Caco-2 (cell line): ENCODE results near the gene CREBBP. TPM values are rescaled to one million over a fixed set of nuclear protein-coding genes. Genes with fewer than 3 reads are reported as not detected.
"Not testable (repeated sequence)": the region's sequence is repeated elsewhere in the genome, so short reads cannot be mapped to it uniquely, and the experiment has no call there.

ENCODE experiments used
- BruUV-seq: library from RNA; stranded (reverse); fragments of 400-500 nt; replicated peaks from 2 replicates; lab custom pipeline; 2021; lab: Mats Ljungman, UMichigan
- CTCF ChIA-PET: fragments of 300-600 bp; sonication (Branson Sonifier 250); formaldehyde crosslinking; loops from one replicate; lab custom pipeline; 2022; ENCODE audit warnings: antibody characterized with exemption; lab: Charles Lee
- POLR2A ChIA-PET: fragments of 300-600 bp; sonication (Branson Sonifier 250); formaldehyde crosslinking; loops from one replicate; lab custom pipeline; 2022; ENCODE audit warnings: antibody characterized with exemption; lab: Charles Lee
- DNase-seq, 2 experiments: peaks; one replicate each; pipeline versions ENCODE4 v3.0.0 to v3.0.0-alpha.2; 2020 to 2022
- H3K27me3 ChIP-seq: replicated peaks from 2 replicates; pipeline ENCODE4 v1.6.0; 2011; ENCODE audit warnings: low read length; ENCODE audit not compliant: control insufficient read depth, insufficient read depth
- H3K36me3 ChIP-seq: 2 replicates; pipeline ENCODE4 v1.5.1; 2011; ENCODE audit warnings: low read length; ENCODE audit not compliant: control insufficient read depth, insufficient read depth
- H3K4me1 ChIP-seq: fragments of 250-450 bp; sonication (Bioruptor Pico); 2 replicates; pipeline ENCODE4 v1.5.1; 2020; ENCODE audit warnings: mild to moderate bottlenecking
- H3K4me3 ChIP-seq: 2 replicates; pipeline ENCODE4 v1.5.1; 2011; ENCODE audit warnings: low read depth, mild to moderate bottlenecking, control low read depth, low read length
- H3K9me3 ChIP-seq: fragments of 250-450 bp; sonication (Bioruptor Pico); 2 replicates; pipeline ENCODE4 v1.5.1; 2020; ENCODE audit warnings: mild to moderate bottlenecking, moderate library complexity
- H3K27ac Mint-ChIP-seq: one replicate; pipeline ENCODE4 v1.8.0; 2022; ENCODE audit warnings: mixed read lengths; ENCODE audit not compliant: unreplicated experiment
- H3K27me3 Mint-ChIP-seq: one replicate; pipeline ENCODE4 v1.8.0; 2022; ENCODE audit warnings: mixed read lengths; ENCODE audit not compliant: insufficient read depth, unreplicated experiment
- H3K36me3 Mint-ChIP-seq: one replicate; pipeline ENCODE4 v1.8.0; 2022; ENCODE audit warnings: mild to moderate bottlenecking, mixed read lengths; ENCODE audit not compliant: insufficient read depth, unreplicated experiment
- H3K4me1 Mint-ChIP-seq: one replicate; pipeline ENCODE4 v1.8.0; 2022; ENCODE audit warnings: low read depth, mixed read lengths; ENCODE audit not compliant: unreplicated experiment
- H3K4me3 Mint-ChIP-seq: one replicate; pipeline ENCODE4 v1.8.0; 2022; ENCODE audit warnings: mild to moderate bottlenecking, moderate library complexity, mixed read lengths; ENCODE audit not compliant: unreplicated experiment
- H3K9me3 Mint-ChIP-seq: one replicate; pipeline ENCODE4 v1.8.0; 2022; ENCODE audit warnings: mixed read lengths; ENCODE audit not compliant: unreplicated experiment
- intact Hi-C: fragments of 100-400 bp; cut with micrococcal nuclease; formaldehyde crosslinking; loops from one replicate; pipeline ENCODE4 v1.10.0; 2022; ENCODE audit not compliant: unreplicated experiment
- total RNA-seq: library from RNA; stranded (reverse); gene quantifications from 2 replicates; pipeline ENCODE4 v1.2.3, GENCODE V29; 2022
- TF ChIP-seq, protein P1 (sequence below), 2 experiments: fragments of 200-600 bp in 1 of 2; IDR thresholded peaks; 1 replicate in 1 of 2; 2 replicates in 1 of 2; pipeline versions ENCODE4 v1.5.1 to v1.8.0; 2011 to 2022; ENCODE audit warnings: antibody characterized with exemption in 1 of 2, control low read depth in 1 of 2, inconsistent platforms in 1 of 2, low read depth in 1 of 2, low read length in 1 of 2, mild to moderate bottlenecking in 1 of 2, moderate library complexity in 1 of 2; ENCODE audit not compliant: insufficient read depth in 1 of 2, severe bottlenecking in 1 of 2, unreplicated experiment in 1 of 2

The CREBBP gene
- total RNA-seq, 1 experiment from 2014 or later, result 65.3 TPM

- Mint-ChIP-seq H3K4me3 (peak overlapping the region; percentile 79), H3K27ac (peak overlapping the region; percentile 76), H3K9me3 (no peaks in the 10 kb centered on the region), H3K36me3 (peaks cover 38% of the 10 kb centered on the region), H3K4me1 (peaks cover 27% of the 10 kb centered on the region), H3K27me3 (no peaks in the 10 kb centered on the region)
- DNase-seq, result peak; percentile 36 to 39
- CTCF ChIA-PET, result no interaction called here
- Histone ChIP-seq H3K36me3 (no peaks in the 10 kb centered on the region), H3K27me3 (no peaks in the 10 kb centered on the region), H3K4me1 (peaks cover 9% of the 10 kb centered on the region; the same call in 1 of the 2 replicates), H3K9me3 (no peaks in the 10 kb centered on the region), H3K4me3 (peak overlapping the region; percentile 98)
- POLR2A ChIA-PET, result interaction anchor here (0.6 to 1.1 kb wide), 2 partner anchors 16 to 70 kb away, joined by 3 to 9 read pairs; no protein-coding TSS in a partner anchor
- no TSS peak for BruUV-seq
- intact Hi-C loops, result no loop called here
- TF ChIP-seq, protein P1, sequence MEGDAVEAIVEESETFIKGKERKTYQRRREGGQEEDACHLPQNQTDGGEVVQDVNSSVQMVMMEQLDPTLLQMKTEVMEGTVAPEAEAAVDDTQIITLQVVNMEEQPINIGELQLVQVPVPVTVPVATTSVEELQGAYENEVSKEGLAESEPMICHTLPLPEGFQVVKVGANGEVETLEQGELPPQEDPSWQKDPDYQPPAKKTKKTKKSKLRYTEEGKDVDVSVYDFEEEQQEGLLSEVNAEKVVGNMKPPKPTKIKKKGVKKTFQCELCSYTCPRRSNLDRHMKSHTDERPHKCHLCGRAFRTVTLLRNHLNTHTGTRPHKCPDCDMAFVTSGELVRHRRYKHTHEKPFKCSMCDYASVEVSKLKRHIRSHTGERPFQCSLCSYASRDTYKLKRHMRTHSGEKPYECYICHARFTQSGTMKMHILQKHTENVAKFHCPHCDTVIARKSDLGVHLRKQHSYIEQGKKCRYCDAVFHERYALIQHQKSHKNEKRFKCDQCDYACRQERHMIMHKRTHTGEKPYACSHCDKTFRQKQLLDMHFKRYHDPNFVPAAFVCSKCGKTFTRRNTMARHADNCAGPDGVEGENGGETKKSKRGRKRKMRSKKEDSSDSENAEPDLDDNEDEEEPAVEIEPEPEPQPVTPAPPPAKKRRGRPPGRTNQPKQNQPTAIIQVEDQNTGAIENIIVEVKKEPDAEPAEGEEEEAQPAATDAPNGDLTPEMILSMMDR (IDR thresholded peaks at IDR 0.05; ENCODE audit: insufficient read depth in 1 of 2, low read depth in 1 of 2, low read length in 1 of 2, severe bottlenecking in 1 of 2, unreplicated experiment in 1 of 2), result no peak
Observed at GRCh38 chr16:3716831-3717234, 163.7 kb downstream of the CREBBP start.

GRCh38 chr16:3715430-3715829 is 165.1 kb downstream of the CREBBP start:
- H3K4me1 Mint-ChIP-seq, result peaks cover 27% of the 10 kb centered on the region
- peaks cover 9% of the 10 kb centered on the region; the same call in 1 of the 2 replicates for H3K4me1 ChIP-seq
- BruUV-seq, result no TSS peak
- H3K4me3 ChIP-seq, result no peak overlapping the region
- intact Hi-C loops, result no loop called here
- H3K27ac Mint-ChIP-seq, result no peak overlapping the region
- H3K9me3 Mint-ChIP-seq, result no peaks in the 10 kb centered on the region
- TF ChIP-seq, protein P1 (IDR thresholded peaks at IDR 0.05; ENCODE audit: insufficient read depth in 1 of 2, low read depth in 1 of 2, low read length in 1 of 2, severe bottlenecking in 1 of 2, unreplicated experiment in 1 of 2), result no peak
- no peaks in the 10 kb centered on the region for H3K9me3 ChIP-seq
- H3K27me3 Mint-ChIP-seq, result no peaks in the 10 kb centered on the region
- H3K36me3 Mint-ChIP-seq, result peaks cover 48% of the 10 kb centered on the region
- no peaks in the 10 kb centered on the region for H3K36me3 ChIP-seq
- no peaks in the 10 kb centered on the region for H3K27me3 ChIP-seq
- no peak overlapping the region for H3K4me3 Mint-ChIP-seq
- POLR2A ChIA-PET, result no interaction called here
- DNase-seq, result no peak
- CTCF ChIA-PET, result no interaction called here

- H3K9me3 Mint-ChIP-seq, POLR2A ChIA-PET, BruUV-seq, DNase-seq, H3K27me3 Mint-ChIP-seq, H3K4me3 ChIP-seq, H3K9me3 ChIP-seq, H3K36me3 ChIP-seq, intact Hi-C loops, H3K27ac Mint-ChIP-seq, CTCF ChIA-PET, H3K27me3 ChIP-seq, H3K4me1 ChIP-seq: not testable (repeated sequence)
- Mint-ChIP-seq H3K4me3 (peak overlapping the region; percentile 22), H3K4me1 (peaks cover 27% of the 10 kb centered on the region), H3K36me3 (peaks cover 57% of the 10 kb centered on the region)
Observed at GRCh38 chr16:3714378-3714777, 166.1 kb downstream of the CREBBP start.
